SK-N-SH (cell line): Measurements from ENCODE around the gene OBP2B.

Experiments used
- CTCF ChIP-seq: fragments of 200-600 bp; sonication (generic); IDR thresholded peaks from 2 replicates; pipeline ENCODE4 v1.6.1; 2017; ENCODE audit warnings: antibody characterized with exemption, mild to moderate bottlenecking, moderate library complexity
- EP300 ChIP-seq, 2 experiments: IDR thresholded peaks; 2 replicates each; pipeline versions ENCODE4 v1.4.0 to v1.6.1; 2012; ENCODE audit warnings: borderline replicate concordance in 1 of 2, low read depth in 1 of 2, low read length in 1 of 2
- EZH2phosphoT487 ChIP-seq: fragments of 200-600 bp; sonication (generic); IDR thresholded peaks from 2 replicates; pipeline ENCODE4 v1.6.1; 2017; ENCODE audit warnings: low read depth, mixed run types, mild to moderate bottlenecking, antibody characterized with exemption, moderate library complexity, borderline replicate concordance
- GABPA ChIP-seq: IDR thresholded peaks from 2 replicates; pipeline ENCODE4 v1.4.0; 2012; ENCODE audit warnings: low read depth, mild to moderate bottlenecking
- JUND ChIP-seq: IDR thresholded peaks from 2 replicates; pipeline ENCODE4 v1.4.0; 2012
- MAX ChIP-seq: IDR thresholded peaks from 2 replicates; pipeline ENCODE4 v1.4.0; 2012; ENCODE audit warnings: low read depth
- MXI1 ChIP-seq: IDR thresholded peaks from 2 replicates; pipeline ENCODE4 v1.6.1; 2012; ENCODE audit warnings: mild to moderate bottlenecking, low read depth, low read length, improper control_type of control experiment
- NFIC ChIP-seq: IDR thresholded peaks from 2 replicates; pipeline ENCODE4 v1.4.0; 2012; ENCODE audit warnings: borderline replicate concordance
- POLR2AphosphoS5 ChIP-seq: IDR thresholded peaks from 2 replicates; pipeline ENCODE4 v1.6.1; 2012; ENCODE audit warnings: low read depth, low read length
- RFX5 ChIP-seq: IDR thresholded peaks from 2 replicates; pipeline ENCODE4 v1.6.1; 2012; ENCODE audit warnings: mild to moderate bottlenecking, improper control_type of control experiment, low read length
- TEAD4 ChIP-seq: IDR thresholded peaks from 2 replicates; pipeline ENCODE4 v1.4.0; 2012; ENCODE audit warnings: mild to moderate bottlenecking, borderline replicate concordance; ENCODE audit not compliant: insufficient read depth
- YY1 ChIP-seq: IDR thresholded peaks from 2 replicates; pipeline ENCODE4 v1.4.0; 2012; ENCODE audit warnings: low read depth, mild to moderate bottlenecking
- TF ChIP-seq, protein P1 (sequence below): IDR thresholded peaks from 2 replicates; pipeline ENCODE4 v1.4.0; 2012; ENCODE audit warnings: low read depth, borderline replicate concordance

GRCh38 chr9:133256136-133256461, 47.0 kb upstream of the OBP2B start:
- TF ChIP-seq GABPA (no peak), CTCF (no peak), YY1 (no peak), POLR2AphosphoS5 (no peak), MAX (no peak), EP300 (IDR thresholded peaks at IDR 0.05; ENCODE audit: borderline replicate concordance in 1 of 2, low read depth in 1 of 2, low read length in 1 of 2) (no peak), NFIC (no peak), EZH2phosphoT487 (no peak), MXI1 (no peak), TEAD4 (no peak), RFX5 (no peak), JUND (no peak)
- TF ChIP-seq, protein P1, sequence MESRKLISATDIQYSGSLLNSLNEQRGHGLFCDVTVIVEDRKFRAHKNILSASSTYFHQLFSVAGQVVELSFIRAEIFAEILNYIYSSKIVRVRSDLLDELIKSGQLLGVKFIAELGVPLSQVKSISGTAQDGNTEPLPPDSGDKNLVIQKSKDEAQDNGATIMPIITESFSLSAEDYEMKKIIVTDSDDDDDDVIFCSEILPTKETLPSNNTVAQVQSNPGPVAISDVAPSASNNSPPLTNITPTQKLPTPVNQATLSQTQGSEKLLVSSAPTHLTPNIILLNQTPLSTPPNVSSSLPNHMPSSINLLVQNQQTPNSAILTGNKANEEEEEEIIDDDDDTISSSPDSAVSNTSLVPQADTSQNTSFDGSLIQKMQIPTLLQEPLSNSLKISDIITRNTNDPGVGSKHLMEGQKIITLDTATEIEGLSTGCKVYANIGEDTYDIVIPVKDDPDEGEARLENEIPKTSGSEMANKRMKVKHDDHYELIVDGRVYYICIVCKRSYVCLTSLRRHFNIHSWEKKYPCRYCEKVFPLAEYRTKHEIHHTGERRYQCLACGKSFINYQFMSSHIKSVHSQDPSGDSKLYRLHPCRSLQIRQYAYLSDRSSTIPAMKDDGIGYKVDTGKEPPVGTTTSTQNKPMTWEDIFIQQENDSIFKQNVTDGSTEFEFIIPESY: no peak
